ENCODE measurements around the gene LDB2. TPM values are rescaled to one million over a fixed set of nuclear protein-coding genes. Genes with fewer than 3 reads are reported as not detected.

LDB2 gene
- total and polyA plus RNA-seq, 2 of the 8 experiments (the other 6 are each of a cell fraction or from before 2014, with no cell fraction given), result 57.0 to 140 TPM

GRCh38 chr4:16508968-16509367 is 389.5 kb downstream of the LDB2 start:
- ChIA-PET CTCF (ENCODE audit: partially characterized antibody) (interaction anchor here (0.6 to 1.3 kb wide), 5 partner anchors 13 to 218 kb away, joined by 3 read pairs; no protein-coding TSS in a partner anchor), POLR2A (ENCODE audit: partially characterized antibody) (no interaction called here)
- H3K9me3 ChIP-seq (ENCODE audit: insufficient read depth in 2 of 2, low read depth in 1 of 2, low read length in 1 of 2), result peaks cover 13 to 15% of the 10 kb centered on the region in 2 experiments
- no peak overlapping the region for H2BK20ac ChIP-seq (ENCODE audit: low read length)
- H4K91ac ChIP-seq (replicated peaks; ENCODE audit: insufficient read length, low read length), result no peak overlapping the region
- H2AK5ac ChIP-seq (ENCODE audit: low read depth, low read length), result no peak overlapping the region
- no peak overlapping the region for H2AFZ ChIP-seq (ENCODE audit: low read length)
- H3K56ac ChIP-seq (replicated peaks; ENCODE audit: insufficient read length, low read depth, low read length), result no peak overlapping the region
- no peak overlapping the region for H2BK12ac ChIP-seq (ENCODE audit: low read depth, low read length)
- no peaks in the 10 kb centered on the region for H4K20me1 ChIP-seq (replicated peaks in 1 of 2; ENCODE audit: control insufficient read depth in 1 of 2, insufficient read depth in 2 of 2, low read length in 2 of 2)
- no peaks in the 10 kb centered on the region for H3K27me3 ChIP-seq (replicated peaks in 1 of 4; ENCODE audit: control insufficient read depth in 3 of 4, extremely low read depth in 1 of 4, insufficient read depth in 3 of 4, low read length in 3 of 4)
- no peak overlapping the region for H3K4ac ChIP-seq (replicated peaks; ENCODE audit: insufficient read length, low read depth, low read length)
- H3K4me3 ChIP-seq (ENCODE audit: extremely low read depth in 1 of 4, insufficient read depth in 2 of 4, low read depth in 3 of 4, low read length in 4 of 4), result no peak overlapping the region
- DNase-seq (ENCODE audit: low read depth in 1 of 2, low spot score in 2 of 2) (no peak), FAIRE-seq (no peak)
- H4K8ac ChIP-seq (ENCODE audit: extremely low read depth, insufficient read depth, low read length), result no peak overlapping the region
- no peak overlapping the region for H3K9ac ChIP-seq (replicated peaks in 1 of 4; ENCODE audit: extremely low read depth in 1 of 4, low read depth in 3 of 4, low read length in 3 of 4)
- no peak overlapping the region for H3K23ac ChIP-seq (ENCODE audit: insufficient read length)
- H3K14ac ChIP-seq (ENCODE audit: insufficient read length), result no peak overlapping the region
- 91% methylated on average over 1 of the region's 1 CpG; no CpG with 5 or more reads in 1 of the 2 experiments for WGBS, 2 experiments (ENCODE audit: extremely low coverage in 1 of 2, insufficient coverage in 1 of 2, insufficient read length in 1 of 2, insufficient replicate concordance in 2 of 2, low coverage in 1 of 2, low lambda C conversion rate in 2 of 2, missing lambda C conversion rate in 1 of 2)
- H3K36me3 ChIP-seq (ENCODE audit: control insufficient read depth in 2 of 4, insufficient read depth in 4 of 4, low read length in 3 of 4), result peaks cover 0 to 27% (median 6%) of the 10 kb centered on the region in 4 experiments; a peak in 6 of 8 replicates
- H3K79me1 ChIP-seq (ENCODE audit: low read depth, low read length), result no peaks in the 10 kb centered on the region
- no peak overlapping the region for H2BK5ac ChIP-seq (ENCODE audit: low read depth, low read length)
- H2BK15ac ChIP-seq (ENCODE audit: low read length), result no peak overlapping the region
- TF ChIP-seq RAD21 (IDR thresholded peaks at IDR 0.05 in 1 of 2, conservative IDR thresholded peaks at IDR 0.05 in 1 of 2; ENCODE audit: low read depth in 2 of 2, low read length in 2 of 2) (peak; percentile 26 to 27; a peak in 3 of 4 replicates), KDM5A (IDR thresholded peaks at IDR 0.05; ENCODE audit: low read length) (no peak), CTCF (IDR thresholded peaks at IDR 0.05; ENCODE audit: control extremely low read depth in 1 of 3, insufficient read depth in 1 of 3, low read depth in 1 of 3, low read length in 3 of 3) (peak in 2 of 3 experiments; percentile 35 to 58; a peak in 2 of 4 replicates)
- no peak overlapping the region for H4K5ac ChIP-seq (ENCODE audit: insufficient read length, low read depth, low read length)
- no peaks in the 10 kb centered on the region for H3K23me2 ChIP-seq (ENCODE audit: low read depth, low read length)
- no peak overlapping the region for H2BK120ac ChIP-seq (replicated peaks; ENCODE audit: low read depth, low read length)
- H3K4me1 ChIP-seq (replicated peaks in 1 of 4; ENCODE audit: control insufficient read depth in 3 of 4, insufficient read depth in 4 of 4, low read length in 3 of 4), result no peaks in the 10 kb centered on the region
- H3K4me2 ChIP-seq (ENCODE audit: insufficient read depth in 1 of 2, low read depth in 2 of 2, low read length in 2 of 2), result no peak overlapping the region
- no peaks in the 10 kb centered on the region for H3K79me2 ChIP-seq (ENCODE audit: control insufficient read depth in 1 of 2, insufficient read depth in 2 of 2, low read length in 2 of 2)
- no peak overlapping the region for H3K27ac ChIP-seq (ENCODE audit: low read depth, low read length)
- no peak overlapping the region for H3K18ac ChIP-seq (ENCODE audit: extremely low read depth, low read length)

Measured in H1 (cell line).